Neural cell (in vitro differentiated cells): ENCODE data around the gene NEK6. TPM values are rescaled to one million over a fixed set of nuclear protein-coding genes. Genes with fewer than 3 reads are reported as not detected.

Experiments
- H2AFZ ChIP-seq: fragments of 200-600, 300-800 bp; sonication (generic), shearing (Covaris generic); 2 replicates; pipeline ENCODE4 v1.6.0; 2014; ENCODE audit warnings: low read depth, mild to moderate bottlenecking, antibody characterized with exemption, low read length, moderate library complexity
- H3F3A ChIP-seq: fragments of 200-600 bp; shearing (Covaris generic); 2 replicates; pipeline ENCODE4 v1.6.1; 2016; ENCODE audit warnings: mild to moderate bottlenecking, moderate library complexity, mixed read lengths, antibody characterized with exemption, low read length; ENCODE audit not compliant: insufficient read depth, poor library complexity, severe bottlenecking
- H3K27ac ChIP-seq: fragments of 200-600, 300-800 bp; sonication (generic), shearing (Covaris generic); 2 replicates; pipeline ENCODE4 v1.5.1; 2014; ENCODE audit warnings: mild to moderate bottlenecking, low read length, moderate library complexity
- H3K27me3 ChIP-seq: fragments of 300-800, 200-600 bp; sonication (generic), shearing (Covaris generic); 2 replicates; pipeline ENCODE4 v1.6.0; 2014; ENCODE audit warnings: mild to moderate bottlenecking, low read depth, low read length, moderate library complexity; ENCODE audit not compliant: insufficient read depth
- H3K36me3 ChIP-seq: fragments of 300-800, 200-600 bp; sonication (generic), shearing (Covaris generic); 2 replicates; pipeline ENCODE4 v1.5.1; 2014; ENCODE audit warnings: mild to moderate bottlenecking, antibody characterized with exemption, low read length, moderate library complexity; ENCODE audit not compliant: insufficient read depth
- H3K4me2 ChIP-seq: fragments of 300-800, 200-600 bp; sonication (generic), shearing (Covaris generic); 2 replicates; pipeline ENCODE4 v1.6.0; 2014; ENCODE audit warnings: mild to moderate bottlenecking, low read length
- H3K4me3 ChIP-seq: fragments of 300-800, 200-600 bp; sonication (generic), shearing (Covaris generic); 2 replicates; pipeline ENCODE4 v1.5.1; 2014; ENCODE audit warnings: mild to moderate bottlenecking, low read length, moderate library complexity
- H3K79me2 ChIP-seq: fragments of 200-600 bp; shearing (Covaris generic); replicated peaks from 2 replicates; pipeline ENCODE4 v1.6.0; 2014; ENCODE audit warnings: mild to moderate bottlenecking, low read length, moderate library complexity; ENCODE audit not compliant: insufficient read depth
- H3K9ac ChIP-seq: fragments of 300-800, 200-600 bp; sonication (generic), shearing (Covaris generic); 2 replicates; pipeline ENCODE4 v1.6.1; 2016; ENCODE audit warnings: mild to moderate bottlenecking, low read length, mixed read lengths
- H3K9me2 ChIP-seq: fragments of 200-600 bp; shearing (Covaris generic); 2 replicates; pipeline ENCODE4 v1.6.1; 2016; ENCODE audit warnings: mild to moderate bottlenecking, low read length, mixed read lengths; ENCODE audit not compliant: insufficient read depth
- H3K9me3 ChIP-seq: fragments of 200-600, 300-800 bp; sonication (generic), shearing (Covaris generic); 2 replicates; pipeline ENCODE4 v1.6.1; 2016; ENCODE audit warnings: mild to moderate bottlenecking, mixed run types, low read length, moderate library complexity, mixed read lengths
- H4K20me1 ChIP-seq: fragments of 200-600 bp; shearing (Covaris generic); 2 replicates; pipeline ENCODE4 v1.6.1; 2016; ENCODE audit warnings: mild to moderate bottlenecking, mixed run types; ENCODE audit not compliant: insufficient read depth
- EP300 ChIP-seq: fragments of 450-650 bp; conservative IDR thresholded peaks from 2 replicates; pipeline ENCODE4 v1.6.1; 2014; ENCODE audit warnings: antibody characterized with exemption, mild to moderate bottlenecking, moderate library complexity; ENCODE audit not compliant: poor library complexity, severe bottlenecking
- EZH2 ChIP-seq: fragments of 200-600, 300-800 bp; shearing (Covaris generic), sonication (generic); IDR thresholded peaks from 2 replicates; pipeline ENCODE4 v1.6.1; 2014; ENCODE audit warnings: antibody characterized with exemption, low read length, borderline replicate concordance, mild to moderate bottlenecking; ENCODE audit not compliant: insufficient read depth, poor library complexity, severe bottlenecking
- MXI1 ChIP-seq: fragments of 450-650 bp; conservative IDR thresholded peaks from 2 replicates; pipeline ENCODE4 v1.6.1; 2014; ENCODE audit warnings: antibody characterized with exemption, mild to moderate bottlenecking; ENCODE audit not compliant: poor library complexity, severe bottlenecking
- POLR2AphosphoS5 ChIP-seq: IDR thresholded peaks from 2 replicates; pipeline ENCODE4 v1.6.1; 2012
- RAD21 ChIP-seq: fragments of 450-650 bp; conservative IDR thresholded peaks from 2 replicates; pipeline ENCODE4 v1.6.1; 2014; ENCODE audit warnings: antibody characterized with exemption, mild to moderate bottlenecking, moderate library complexity
- SMC3 ChIP-seq: fragments of 450-650 bp; conservative IDR thresholded peaks from 2 replicates; pipeline ENCODE4 v1.6.1; 2014; ENCODE audit warnings: antibody characterized with exemption, mild to moderate bottlenecking, moderate library complexity; ENCODE audit not compliant: poor library complexity
- TAF1 ChIP-seq: IDR thresholded peaks from 2 replicates; pipeline ENCODE4 v1.6.1; 2012; ENCODE audit warnings: low read depth
- polyA plus RNA-seq: library from polyadenylated mRNA; depleted of rRNA; stranded (reverse); fragments of >200 nt; gene quantifications from 2 replicates; pipeline ENCODE4 v1.2.3, GENCODE V29; 2014
- TF ChIP-seq, protein P1 (sequence below): fragments of 450-650 bp; IDR thresholded peaks from 2 replicates; pipeline ENCODE4 v1.5.1; 2014; ENCODE audit warnings: antibody characterized with exemption, mild to moderate bottlenecking, moderate library complexity; ENCODE audit not compliant: poor library complexity, severe bottlenecking
- TF ChIP-seq, protein P2 (sequence below): IDR thresholded peaks from 2 replicates; pipeline ENCODE4 v1.6.1; 2012; ENCODE audit warnings: borderline replicate concordance

Gene NEK6
- polyA plus RNA-seq, 1 donor from 2014 or later, result 4.6 TPM

DNA sequence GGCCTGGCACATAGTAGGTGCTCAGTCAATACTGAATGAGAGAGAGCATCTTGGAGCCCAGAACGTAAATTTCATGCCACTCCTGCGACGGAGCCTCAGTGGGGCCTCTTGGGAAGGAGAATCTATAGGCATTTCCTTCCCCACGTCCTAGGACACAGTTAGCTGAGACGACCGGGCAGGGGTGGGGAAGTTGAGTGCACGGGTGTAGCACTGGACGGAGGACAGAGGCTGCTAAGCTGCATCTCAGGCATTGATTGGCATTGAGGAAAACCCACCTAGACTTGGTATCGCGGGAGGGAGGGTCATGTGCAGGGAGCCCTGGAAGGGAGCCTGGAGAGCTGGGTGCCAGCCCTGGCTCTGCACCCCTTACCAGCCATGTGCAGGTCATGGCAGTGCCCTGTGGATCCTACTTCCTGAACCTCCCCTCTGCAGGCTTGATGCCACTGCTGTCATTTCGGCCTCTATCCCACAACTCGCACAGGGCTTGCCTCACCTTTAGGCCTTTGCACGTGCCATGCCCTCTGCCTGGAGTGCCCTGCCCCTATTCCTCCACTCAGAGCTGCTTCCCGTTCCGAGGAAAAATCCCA, 25.6 kb downstream of the NEK6 start:
- Histone ChIP-seq H3K27me3 (no peaks in the 10 kb centered on the region), H3K79me2 (peaks cover 4% of the 10 kb centered on the region), H3F3A (no peaks in the 10 kb centered on the region), H3K4me3 (no peak overlapping the region), H3K9me2 (no peaks in the 10 kb centered on the region), H4K20me1 (no peaks in the 10 kb centered on the region), H2AFZ (no peak overlapping the region), H3K9ac (no peak overlapping the region), H3K27ac (no peak overlapping the region), H3K4me2 (no peak overlapping the region), H3K9me3 (no peaks in the 10 kb centered on the region), H3K36me3 (no peaks in the 10 kb centered on the region)
- TF ChIP-seq POLR2AphosphoS5 (no peak), MXI1 (no peak), SMC3 (no peak), TAF1 (no peak), EP300 (no peak), EZH2 (no peak), RAD21 (no peak)
- TF ChIP-seq, protein P1, sequence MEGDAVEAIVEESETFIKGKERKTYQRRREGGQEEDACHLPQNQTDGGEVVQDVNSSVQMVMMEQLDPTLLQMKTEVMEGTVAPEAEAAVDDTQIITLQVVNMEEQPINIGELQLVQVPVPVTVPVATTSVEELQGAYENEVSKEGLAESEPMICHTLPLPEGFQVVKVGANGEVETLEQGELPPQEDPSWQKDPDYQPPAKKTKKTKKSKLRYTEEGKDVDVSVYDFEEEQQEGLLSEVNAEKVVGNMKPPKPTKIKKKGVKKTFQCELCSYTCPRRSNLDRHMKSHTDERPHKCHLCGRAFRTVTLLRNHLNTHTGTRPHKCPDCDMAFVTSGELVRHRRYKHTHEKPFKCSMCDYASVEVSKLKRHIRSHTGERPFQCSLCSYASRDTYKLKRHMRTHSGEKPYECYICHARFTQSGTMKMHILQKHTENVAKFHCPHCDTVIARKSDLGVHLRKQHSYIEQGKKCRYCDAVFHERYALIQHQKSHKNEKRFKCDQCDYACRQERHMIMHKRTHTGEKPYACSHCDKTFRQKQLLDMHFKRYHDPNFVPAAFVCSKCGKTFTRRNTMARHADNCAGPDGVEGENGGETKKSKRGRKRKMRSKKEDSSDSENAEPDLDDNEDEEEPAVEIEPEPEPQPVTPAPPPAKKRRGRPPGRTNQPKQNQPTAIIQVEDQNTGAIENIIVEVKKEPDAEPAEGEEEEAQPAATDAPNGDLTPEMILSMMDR, result no peak
- TF ChIP-seq, protein P2, sequence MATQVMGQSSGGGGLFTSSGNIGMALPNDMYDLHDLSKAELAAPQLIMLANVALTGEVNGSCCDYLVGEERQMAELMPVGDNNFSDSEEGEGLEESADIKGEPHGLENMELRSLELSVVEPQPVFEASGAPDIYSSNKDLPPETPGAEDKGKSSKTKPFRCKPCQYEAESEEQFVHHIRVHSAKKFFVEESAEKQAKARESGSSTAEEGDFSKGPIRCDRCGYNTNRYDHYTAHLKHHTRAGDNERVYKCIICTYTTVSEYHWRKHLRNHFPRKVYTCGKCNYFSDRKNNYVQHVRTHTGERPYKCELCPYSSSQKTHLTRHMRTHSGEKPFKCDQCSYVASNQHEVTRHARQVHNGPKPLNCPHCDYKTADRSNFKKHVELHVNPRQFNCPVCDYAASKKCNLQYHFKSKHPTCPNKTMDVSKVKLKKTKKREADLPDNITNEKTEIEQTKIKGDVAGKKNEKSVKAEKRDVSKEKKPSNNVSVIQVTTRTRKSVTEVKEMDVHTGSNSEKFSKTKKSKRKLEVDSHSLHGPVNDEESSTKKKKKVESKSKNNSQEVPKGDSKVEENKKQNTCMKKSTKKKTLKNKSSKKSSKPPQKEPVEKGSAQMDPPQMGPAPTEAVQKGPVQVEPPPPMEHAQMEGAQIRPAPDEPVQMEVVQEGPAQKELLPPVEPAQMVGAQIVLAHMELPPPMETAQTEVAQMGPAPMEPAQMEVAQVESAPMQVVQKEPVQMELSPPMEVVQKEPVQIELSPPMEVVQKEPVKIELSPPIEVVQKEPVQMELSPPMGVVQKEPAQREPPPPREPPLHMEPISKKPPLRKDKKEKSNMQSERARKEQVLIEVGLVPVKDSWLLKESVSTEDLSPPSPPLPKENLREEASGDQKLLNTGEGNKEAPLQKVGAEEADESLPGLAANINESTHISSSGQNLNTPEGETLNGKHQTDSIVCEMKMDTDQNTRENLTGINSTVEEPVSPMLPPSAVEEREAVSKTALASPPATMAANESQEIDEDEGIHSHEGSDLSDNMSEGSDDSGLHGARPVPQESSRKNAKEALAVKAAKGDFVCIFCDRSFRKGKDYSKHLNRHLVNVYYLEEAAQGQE, result no peak

DNA sequence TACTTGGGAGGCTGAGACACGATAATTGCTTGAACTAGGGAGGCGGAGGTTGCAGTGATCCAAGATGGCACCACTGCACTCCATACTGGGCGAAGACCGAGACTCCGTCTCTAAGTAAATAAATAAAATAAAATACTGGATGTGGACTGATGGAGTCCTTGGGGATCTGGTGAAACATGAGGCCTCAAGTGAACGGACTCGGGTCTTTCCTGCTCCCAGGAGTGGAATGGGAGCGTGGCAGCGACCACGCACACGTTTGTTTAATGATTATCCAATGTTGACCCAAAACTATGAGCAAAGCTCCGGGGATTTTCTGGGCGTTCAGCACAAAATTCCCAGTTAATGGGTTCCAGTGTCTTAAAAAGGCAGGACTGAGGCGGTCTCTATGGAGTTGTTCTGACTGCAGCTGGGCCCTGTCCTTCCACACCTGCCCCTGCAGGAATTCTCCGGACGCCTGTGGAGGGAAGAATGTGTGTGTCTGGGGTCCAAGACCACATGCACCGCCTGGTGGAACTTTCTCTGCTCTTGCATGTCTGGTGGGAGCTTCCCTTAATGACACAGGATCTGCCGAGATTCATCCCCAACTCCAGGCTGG, 26.6 kb downstream of the NEK6 start:
- peaks cover 4% of the 10 kb centered on the region for H3K79me2 ChIP-seq
- H3K27ac ChIP-seq, result no peak overlapping the region
- no peak overlapping the region for H3K4me2 ChIP-seq

More for the DNA sequence above, 26.6 kb downstream of the NEK6 start:
- H3K9me3 ChIP-seq, result no peaks in the 10 kb centered on the region
- TF ChIP-seq RAD21, result no peak
- TF ChIP-seq POLR2AphosphoS5, result no peak
- no peak for TF ChIP-seq EP300
- TF ChIP-seq MXI1, result no peak
- no peak for TF ChIP-seq TAF1
- TF ChIP-seq, protein P2, result no peak
- no peak for TF ChIP-seq EZH2
- no peak for TF ChIP-seq SMC3
- TF ChIP-seq, protein P1, result no peak
- no peak overlapping the region for H3K9ac ChIP-seq
- no peak overlapping the region for H3K4me3 ChIP-seq
- H2AFZ ChIP-seq, result no peak overlapping the region
- H3K27me3 ChIP-seq, result no peaks in the 10 kb centered on the region
- H3K36me3 ChIP-seq, result no peaks in the 10 kb centered on the region
- no peaks in the 10 kb centered on the region for H4K20me1 ChIP-seq
- no peaks in the 10 kb centered on the region for H3K9me2 ChIP-seq
- no peaks in the 10 kb centered on the region for H3F3A ChIP-seq
